ENCODE data around the gene TMC2. TPM values are rescaled to one million over a fixed set of nuclear protein-coding genes. Genes with fewer than 3 reads are reported as not detected.
"Not testable (repeated sequence)": the region's sequence is repeated elsewhere in the genome, so short reads cannot be mapped to it uniquely, and the experiment has no call there.

The TMC2 gene
- total RNA-seq, 1 experiment from 2014 or later, result not detected

DNA sequence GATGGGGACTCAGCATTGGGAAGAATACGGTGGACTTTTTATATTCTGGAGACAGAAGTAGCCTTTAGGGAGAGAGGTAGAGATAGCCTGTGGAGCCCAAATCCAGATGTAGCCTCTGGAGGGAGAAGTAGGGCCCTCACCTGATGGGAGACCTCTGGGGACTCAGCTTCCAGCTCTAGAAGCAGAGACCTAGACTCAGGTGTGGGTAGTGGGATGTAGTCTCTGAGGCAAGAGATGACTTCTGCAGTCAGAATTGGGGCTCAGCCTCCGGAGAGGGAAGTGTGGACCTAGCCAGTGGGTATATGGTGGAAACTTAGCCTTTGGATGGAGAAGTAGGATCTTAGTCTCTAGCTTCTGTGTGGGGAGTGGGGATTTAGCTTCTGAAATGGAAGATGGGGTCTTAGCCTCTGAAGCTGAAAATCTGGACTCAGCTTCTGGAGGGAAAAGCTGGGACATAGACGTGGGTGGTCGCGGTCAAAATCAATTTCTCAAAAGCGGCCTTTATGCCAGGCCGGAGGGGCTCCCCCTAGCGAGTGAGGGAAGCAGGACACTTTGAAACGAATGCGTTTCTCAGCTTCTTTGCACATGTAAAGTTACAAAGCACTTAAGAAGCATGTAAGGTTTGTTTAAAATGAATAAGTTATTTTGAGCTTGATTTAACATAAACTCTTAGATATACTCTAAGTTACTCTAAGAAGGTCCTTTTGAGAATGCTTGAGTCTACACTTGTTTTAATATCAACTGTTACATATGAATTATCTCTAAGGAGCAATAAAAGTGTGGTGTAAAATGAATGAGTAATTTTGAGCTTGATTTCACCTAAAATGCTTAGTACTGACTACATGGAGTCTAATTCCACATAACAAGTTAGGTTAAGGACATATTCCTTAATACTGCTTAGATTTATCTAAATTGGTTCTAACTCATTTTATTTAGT lies 14.7 kb upstream of the TMC2 start:
- peak; percentile 65 for DNase-seq (ENCODE audit: low read depth, low spot score)
- in situ Hi-C loops (cut with HindIII; ENCODE audit: low pct_unique_long_range_greater_than_20kb, low sequenced_read_pairs), result no loop called here

DNA sequence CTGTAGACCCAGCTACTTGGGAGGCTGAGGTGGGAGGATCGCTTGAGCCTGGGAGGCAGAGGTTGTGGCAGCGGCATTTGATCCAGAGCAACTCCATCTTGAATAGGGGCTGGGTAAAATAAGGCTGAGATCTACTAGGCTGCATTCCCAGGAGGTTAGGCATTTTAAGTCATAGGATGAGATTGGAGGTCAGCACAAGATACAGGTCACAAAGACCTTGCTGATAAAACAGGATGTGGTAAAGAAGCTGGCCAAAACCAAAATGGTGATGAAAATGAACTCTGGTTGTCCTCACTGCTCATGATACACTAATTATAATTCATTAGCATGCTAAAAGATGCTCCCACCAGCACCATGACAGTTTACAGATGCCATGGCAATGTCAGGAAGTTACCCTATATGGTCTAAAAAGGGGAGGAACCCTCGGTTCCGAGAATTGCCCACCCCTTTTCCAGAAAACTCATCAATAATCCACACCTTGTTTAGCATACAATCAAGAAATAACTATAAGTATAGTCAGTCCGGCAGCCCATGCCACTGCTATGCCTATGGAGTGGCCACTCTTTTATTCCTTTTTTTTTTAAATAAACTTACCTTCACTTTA lies 13.4 kb upstream of the TMC2 start:
- DNase-seq (ENCODE audit: low read depth, low spot score), result peak; percentile 43
- in situ Hi-C loops (cut with HindIII; ENCODE audit: low pct_unique_long_range_greater_than_20kb, low sequenced_read_pairs), result not testable (repeated sequence)

DNA sequence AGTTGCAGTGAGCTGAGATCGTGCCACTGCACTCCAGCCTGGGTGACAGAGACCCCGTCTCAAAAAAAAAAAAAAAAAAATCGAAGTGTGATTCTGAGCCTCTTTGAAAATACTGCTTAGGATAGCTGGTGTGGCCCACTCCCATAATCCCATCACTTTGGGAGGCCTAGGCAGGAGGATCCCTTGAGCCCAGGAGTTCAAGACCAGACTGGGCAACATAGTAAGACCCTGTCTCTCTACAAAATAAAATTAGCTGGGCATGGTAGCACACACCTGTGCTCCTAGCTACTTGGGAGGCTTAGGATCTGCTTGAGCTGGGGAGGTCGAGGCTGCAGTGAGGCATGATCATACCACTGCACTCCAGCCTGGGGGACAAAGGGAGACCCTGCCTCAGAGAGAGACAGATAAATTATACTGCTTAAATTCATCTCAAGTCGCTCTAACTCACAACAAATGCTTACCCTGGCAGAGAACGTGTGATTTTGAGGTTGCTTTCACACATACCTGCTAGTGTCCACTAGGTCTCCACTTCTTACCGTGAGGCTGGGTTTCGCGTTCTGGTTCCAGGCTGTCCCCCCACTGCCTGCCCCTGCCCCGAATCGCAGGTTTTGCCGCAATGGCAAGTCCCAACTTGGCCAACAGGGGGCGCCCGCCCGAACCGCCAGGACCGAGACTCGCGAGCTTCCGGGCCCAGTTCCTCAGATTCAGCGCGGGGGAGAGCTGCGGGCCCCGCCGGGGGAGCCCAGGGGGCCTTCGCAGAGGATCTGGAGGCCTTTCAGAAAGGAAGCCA lies 12.3 kb upstream of the TMC2 start:
- in situ Hi-C loops (cut with HindIII; ENCODE audit: low pct_unique_long_range_greater_than_20kb, low sequenced_read_pairs), result no loop called here
- DNase-seq (ENCODE audit: low read depth, low spot score), result peak; percentile 80

DNA sequence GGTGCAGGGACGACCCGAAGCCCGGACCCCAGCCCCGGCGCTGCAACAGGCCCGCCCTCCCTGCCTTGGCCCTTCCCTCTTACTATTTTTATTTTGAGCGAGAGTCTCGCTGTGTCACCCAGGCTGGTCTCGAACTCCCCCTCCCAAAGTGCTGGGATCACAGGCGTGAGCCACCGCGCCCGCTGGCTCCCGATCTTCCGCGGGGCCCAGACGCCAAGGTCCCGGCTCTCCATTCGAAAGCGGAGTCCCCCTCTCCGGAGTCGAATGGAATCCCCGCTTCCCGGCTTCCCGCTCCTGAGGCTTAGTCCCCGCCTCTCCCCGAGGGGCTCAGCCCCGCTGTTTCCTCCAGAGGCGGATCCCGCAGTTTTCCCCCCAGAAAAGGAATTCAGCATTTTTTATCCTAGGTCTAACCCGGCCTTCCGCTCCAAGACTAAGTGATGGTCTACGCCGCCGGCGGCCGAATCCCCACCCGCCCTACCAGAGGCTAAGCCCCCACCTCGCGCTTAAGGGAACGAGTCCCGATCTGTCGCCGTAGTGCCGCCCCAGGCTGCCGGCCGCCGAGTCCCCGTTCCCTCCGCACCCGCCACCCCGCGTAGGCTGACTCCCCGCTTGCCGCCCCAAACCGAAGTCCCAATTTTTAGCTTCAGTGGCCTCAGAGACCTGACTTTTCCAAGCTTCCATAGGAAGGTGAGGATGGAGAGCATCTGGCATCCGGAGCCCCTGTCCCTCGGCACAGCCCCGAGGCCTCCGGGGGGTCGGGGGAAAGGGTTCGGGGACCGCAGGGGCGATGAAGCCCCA lies 11.5 kb upstream of the TMC2 start:
- peak; percentile 55 for DNase-seq (ENCODE audit: low read depth, low spot score)
- in situ Hi-C loops (cut with HindIII; ENCODE audit: low pct_unique_long_range_greater_than_20kb, low sequenced_read_pairs), result no loop called here

DNA sequence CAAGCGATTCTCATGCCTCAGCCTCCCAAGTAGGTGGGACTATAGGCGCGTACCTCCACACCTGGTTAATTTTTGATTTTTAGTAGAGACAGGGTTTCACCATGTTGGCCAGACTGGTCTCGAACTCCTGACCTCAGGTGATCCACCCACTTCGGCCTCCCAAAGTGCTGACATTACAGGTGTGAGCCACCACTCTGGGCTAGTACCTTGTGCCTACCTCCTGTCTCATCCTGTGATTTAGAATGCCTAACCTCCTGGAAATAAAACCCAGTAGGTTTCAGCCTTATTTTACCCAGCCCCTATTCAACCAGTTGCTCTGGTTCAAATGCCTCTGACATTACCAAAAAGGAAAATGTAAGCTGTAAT lies 10.2 kb upstream of the TMC2 start:
- DNase-seq (ENCODE audit: low read depth, low spot score); in situ Hi-C loops (cut with HindIII; ENCODE audit: low pct_unique_long_range_greater_than_20kb, low sequenced_read_pairs): not testable (repeated sequence)

DNA sequence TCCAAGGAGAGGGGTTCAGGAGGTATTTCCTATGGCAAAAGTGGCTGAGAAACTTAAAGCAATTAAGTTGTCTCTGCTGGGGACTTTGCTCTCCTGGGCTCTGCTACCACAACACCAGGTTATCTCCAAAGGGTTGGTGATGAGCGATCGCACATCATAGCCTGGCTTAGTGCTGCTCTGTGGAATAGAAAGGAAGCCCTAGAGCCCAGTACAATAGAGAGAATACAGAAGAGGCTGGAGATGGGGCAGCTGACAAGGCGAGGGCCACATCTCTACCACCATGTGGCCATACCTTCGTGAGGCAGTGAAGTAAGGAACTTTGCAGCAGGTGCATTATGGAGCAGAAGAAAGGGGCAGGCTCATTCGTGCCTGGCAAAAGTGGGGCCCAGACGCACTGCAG lies 8.6 kb upstream of the TMC2 start:
- DNase-seq (ENCODE audit: low read depth, low spot score), result no peak
- in situ Hi-C loops (cut with HindIII; ENCODE audit: low pct_unique_long_range_greater_than_20kb, low sequenced_read_pairs), result no loop called here

DNA sequence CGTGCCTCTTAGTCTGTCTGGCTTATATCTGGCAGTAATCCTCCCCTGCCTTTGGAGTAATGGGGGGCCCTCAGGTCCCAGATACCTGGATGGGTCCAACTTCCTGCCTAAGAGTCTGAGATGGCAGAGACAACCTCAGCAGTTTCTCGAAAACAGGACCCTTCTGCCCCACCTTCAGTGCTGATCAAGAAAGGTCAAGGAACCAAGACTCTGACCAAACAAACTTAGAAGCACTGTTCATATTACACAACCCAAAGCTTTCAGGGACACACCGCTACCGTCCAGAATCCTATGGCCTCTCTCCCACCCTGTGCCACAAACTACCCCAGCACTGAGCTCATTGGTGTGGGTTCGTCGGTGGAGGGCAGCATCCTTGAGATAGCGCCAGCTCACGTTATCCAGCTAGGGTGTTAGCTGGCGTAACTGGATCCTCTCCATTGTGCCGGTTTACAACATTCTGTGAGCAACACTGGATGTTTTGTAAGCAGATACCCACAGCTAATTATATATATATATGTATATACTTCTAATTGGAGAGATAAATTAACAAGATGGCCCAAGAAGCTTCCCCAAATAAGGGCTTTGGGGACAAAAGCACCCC lies 7.6 kb upstream of the TMC2 start:
- in situ Hi-C loops (cut with HindIII; ENCODE audit: low pct_unique_long_range_greater_than_20kb, low sequenced_read_pairs), result no loop called here
- no peak for DNase-seq (ENCODE audit: low read depth, low spot score)

DNA sequence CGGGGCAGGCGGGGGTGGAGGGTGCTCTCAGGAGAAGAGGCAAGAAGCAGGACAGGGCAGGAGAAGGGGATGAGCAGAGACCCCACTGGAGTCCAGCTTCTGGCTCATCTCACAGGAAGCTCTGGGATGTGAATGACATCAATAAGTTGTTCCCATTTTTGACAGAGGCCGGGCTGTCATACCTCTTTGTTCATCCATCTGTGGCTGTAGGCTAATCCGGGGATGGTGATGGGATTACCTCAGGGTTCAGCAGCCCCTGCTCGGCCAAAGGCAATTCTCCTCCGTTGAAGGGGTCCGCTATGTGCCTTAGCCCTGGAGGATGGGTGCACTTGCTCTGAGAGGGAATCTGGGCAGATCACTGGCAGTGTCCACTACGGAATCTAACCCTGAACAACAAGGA lies 3.3 kb upstream of the TMC2 start:
- no peak for DNase-seq (ENCODE audit: low read depth, low spot score)
- in situ Hi-C loops (cut with HindIII; ENCODE audit: low pct_unique_long_range_greater_than_20kb, low sequenced_read_pairs), result no loop called here

DNA sequence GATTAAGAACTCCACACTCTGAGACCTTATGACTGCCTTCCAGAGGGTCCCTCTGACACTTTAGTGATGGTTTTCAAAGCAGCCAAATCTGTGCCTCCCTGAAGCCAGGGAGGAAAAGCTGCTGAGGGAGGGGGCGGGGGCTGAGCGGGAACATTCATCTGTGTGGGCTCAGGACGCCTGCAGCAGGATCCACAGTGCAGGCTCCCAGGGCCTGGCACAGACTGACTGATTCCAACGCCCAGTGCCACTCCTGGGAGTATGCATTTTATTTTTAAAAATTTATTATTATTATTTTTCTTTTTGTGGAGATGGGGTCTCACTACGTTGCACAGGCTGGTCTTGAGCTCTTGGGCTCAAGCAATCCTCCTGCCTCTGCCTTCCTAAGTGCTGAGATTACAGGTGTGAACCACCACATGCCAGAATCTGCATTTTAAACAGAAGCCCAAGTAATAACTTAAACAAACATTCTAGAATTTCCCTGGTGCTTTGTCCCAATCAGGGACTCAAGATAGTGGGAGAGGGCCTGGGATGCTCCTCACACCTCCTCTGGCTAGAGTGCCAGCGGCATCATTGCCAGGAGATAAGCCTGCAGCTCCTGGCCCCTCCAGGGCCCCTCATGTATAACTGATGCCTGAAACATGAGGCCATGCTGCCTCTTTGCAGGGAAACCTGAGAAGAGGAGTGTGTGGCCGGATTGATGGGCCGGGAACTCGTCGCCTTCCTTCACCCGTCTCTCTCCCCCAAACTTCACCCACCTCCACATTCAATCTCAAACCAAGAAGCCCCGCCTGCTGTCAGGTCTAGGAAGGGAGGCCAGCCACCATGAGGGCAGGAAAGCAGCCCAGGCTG lies 438 bp upstream of the TMC2 start:
- no peak for DNase-seq (ENCODE audit: low read depth, low spot score)
- in situ Hi-C loops (cut with HindIII; ENCODE audit: low pct_unique_long_range_greater_than_20kb, low sequenced_read_pairs), result no loop called here

DNA sequence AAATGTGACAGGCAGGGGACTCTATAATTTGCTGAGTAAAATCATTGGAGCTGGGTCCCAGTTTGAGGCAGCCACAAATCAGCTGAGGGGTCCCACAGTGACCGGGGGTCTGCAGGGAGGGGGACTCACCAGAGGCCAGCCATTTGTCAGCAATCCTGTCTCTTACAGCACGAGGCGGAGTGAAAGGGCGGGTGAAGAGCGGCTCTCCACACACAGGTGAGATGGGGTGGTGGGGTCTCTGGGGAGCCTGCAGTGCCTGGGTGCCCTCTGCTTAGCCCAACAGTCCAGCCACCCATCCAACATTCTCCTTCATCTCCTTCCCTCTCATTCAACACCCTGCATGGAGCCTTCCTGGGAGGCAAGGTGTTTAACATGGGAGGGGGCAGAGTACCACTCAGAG lies 728 bp downstream of the TMC2 start:
- no peak for DNase-seq (ENCODE audit: low read depth, low spot score)
- in situ Hi-C loops (cut with HindIII; ENCODE audit: low pct_unique_long_range_greater_than_20kb, low sequenced_read_pairs), result no loop called here

DNA sequence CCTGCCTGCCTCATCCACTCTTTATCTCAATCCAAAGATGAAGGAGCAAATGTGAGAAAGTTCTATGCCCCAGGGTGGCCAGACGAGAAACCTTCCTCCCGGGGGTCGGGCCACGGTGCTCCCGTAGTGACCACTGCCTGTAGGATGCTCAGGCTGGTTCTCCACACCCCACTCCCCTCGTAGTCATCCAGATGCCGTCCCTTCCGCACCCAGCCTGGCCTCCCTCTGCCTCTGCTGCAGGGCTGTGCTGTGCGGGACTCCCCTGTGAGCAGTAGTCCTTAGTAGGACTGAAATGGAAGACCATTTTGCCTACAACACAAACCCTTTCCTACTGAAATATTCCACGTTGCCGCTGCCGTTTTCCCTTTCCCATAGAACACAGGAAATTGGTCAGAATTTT lies 2.0 kb downstream of the TMC2 start:
- in situ Hi-C loops (cut with HindIII; ENCODE audit: low pct_unique_long_range_greater_than_20kb, low sequenced_read_pairs), result no loop called here

DNA sequence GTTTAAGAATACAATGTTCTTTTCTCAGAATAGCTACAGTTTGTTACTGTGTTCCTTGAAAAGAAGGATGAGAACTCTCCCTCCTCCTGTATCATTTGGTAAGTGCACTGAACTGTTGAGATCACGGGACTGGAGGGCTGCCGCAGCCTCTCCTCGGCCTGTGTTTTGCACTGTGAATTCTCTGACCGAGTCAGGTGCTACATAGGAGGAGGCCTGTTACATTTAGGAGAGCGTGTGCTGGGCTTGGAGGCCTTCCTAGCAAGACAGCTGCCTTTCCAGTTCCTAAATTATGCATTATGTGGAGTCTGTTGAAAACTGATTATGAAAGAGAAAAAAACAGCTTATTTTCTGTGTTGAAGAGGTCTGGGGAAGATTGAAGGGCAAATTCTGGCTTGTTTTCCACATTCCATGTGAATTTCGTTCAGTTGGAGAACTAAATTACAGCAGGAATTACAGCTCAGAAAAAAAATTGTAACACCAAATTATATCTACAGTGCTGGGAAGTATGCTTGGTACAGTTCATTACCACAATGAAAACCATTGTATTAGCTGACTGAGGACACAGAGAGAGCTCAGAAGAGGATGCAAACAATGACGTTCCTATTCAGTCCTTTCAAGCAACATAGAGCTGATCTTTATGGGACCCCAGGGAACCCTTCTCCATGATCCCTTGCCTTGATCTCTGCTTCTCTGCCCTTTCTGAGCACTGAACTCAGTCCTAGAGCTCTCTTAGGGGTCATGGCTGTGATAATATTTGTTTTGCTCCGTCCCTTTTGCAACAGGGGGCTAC lies 2.8 kb downstream of the TMC2 start:
- peak; percentile 99 for DNase-seq (ENCODE audit: low read depth, low spot score)
- in situ Hi-C loops (cut with HindIII; ENCODE audit: low pct_unique_long_range_greater_than_20kb, low sequenced_read_pairs), result no loop called here

More for the DNA sequence above, 2.0 kb downstream of the TMC2 start:
- no peak for DNase-seq (ENCODE audit: low read depth, low spot score)

DNA sequence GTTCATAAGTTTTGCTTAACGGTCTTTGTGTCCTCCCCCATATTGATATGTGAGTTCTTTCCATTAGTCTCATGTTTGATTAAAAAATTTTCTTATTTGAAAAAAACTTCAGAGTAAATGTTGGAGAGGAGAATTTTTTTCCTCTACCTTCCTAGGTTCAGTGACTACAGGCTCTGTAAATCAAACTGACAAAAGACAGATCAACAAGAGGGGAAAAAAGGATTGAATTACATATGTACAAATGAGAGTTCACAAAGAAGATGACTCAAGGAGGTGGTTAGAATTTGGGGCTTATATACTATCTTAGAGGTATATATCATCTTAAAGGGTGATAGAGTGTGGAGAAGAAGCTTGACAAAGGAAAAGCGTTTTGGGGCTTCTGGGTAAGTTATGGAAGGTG lies 5.6 kb downstream of the TMC2 start:
- DNase-seq (ENCODE audit: low read depth, low spot score), result no peak
- in situ Hi-C loops (cut with HindIII; ENCODE audit: low pct_unique_long_range_greater_than_20kb, low sequenced_read_pairs), result no loop called here

DNA sequence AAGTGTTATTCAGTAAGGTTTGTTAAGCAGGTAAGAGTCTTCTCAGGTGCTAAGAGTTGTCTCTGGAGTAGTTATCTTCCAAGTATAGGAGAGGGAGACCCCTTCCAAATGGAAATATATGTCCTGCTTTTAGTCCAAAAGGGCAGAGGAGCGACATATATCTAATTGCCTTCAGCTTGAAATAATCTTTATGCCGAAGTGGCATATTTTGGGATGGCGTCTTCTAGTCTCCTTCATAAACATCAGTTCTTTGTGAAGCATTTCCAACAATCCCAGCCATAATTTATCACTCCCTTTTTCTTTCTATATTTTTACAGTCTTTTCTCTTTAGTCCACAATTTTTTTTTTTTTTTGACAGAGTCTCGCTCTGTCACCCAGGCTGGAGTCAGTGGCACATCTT lies 6.0 kb downstream of the TMC2 start:
- in situ Hi-C loops (cut with HindIII; ENCODE audit: low pct_unique_long_range_greater_than_20kb, low sequenced_read_pairs), result no loop called here
- no peak for DNase-seq (ENCODE audit: low read depth, low spot score)

DNA sequence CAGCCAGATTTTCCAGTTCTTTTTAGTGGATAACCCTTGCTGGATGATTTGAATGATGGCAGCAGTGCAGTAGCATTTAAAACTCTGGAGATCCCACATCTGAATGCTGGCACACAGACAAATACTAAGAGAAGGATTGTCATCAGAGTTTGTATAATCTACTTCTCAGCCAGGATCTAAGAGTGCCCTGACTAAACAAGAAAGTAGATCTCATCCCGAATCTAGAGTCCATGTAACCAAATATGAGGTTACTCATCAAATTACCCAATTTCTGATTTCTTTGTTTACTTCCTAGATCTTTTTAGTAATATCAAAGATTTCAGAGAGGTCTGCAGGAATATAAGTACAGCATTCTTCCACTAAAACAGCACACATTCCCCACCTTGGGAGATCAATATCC lies 7.8 kb downstream of the TMC2 start:
- in situ Hi-C loops (cut with HindIII; ENCODE audit: low pct_unique_long_range_greater_than_20kb, low sequenced_read_pairs), result no loop called here
- DNase-seq (ENCODE audit: low read depth, low spot score), result no peak

DNA sequence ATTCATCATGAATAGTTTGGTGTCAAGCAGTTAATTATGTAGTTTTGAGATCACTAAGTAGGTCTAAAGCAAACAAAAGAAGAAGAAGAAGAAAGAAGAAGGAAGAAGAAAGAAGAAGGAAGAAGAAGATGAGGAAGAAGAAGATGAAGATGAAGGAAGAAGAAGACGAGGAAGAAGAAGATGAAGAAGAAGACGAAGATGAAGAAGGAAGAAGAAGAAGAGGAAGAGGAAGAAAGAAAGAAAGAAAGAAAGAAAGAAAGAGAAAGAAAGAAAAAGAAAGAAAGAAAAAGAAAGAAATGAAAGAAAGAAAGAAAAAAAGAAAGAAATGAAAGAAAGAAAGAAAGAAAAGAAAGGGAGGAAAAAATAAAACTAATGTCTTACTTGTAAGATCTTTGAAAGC lies 9.2 kb downstream of the TMC2 start:
- in situ Hi-C loops (cut with HindIII; ENCODE audit: low pct_unique_long_range_greater_than_20kb, low sequenced_read_pairs), result no loop called here
- no peak for DNase-seq (ENCODE audit: low read depth, low spot score)
